GM21723 (cell line): ENCODE results near the gene ADH5.
"Not testable (repeated sequence)": the region's sequence is repeated elsewhere in the genome, so short reads cannot be mapped to it uniquely, and the experiment has no call there.

Experiments used
- ATAC-seq: cut with Tn5 transposase; IDR thresholded peaks from one replicate; pipeline ENCODE4 v1.9.1; 2021; ENCODE audit warnings: mild to moderate bottlenecking, moderate library complexity; ENCODE audit not compliant: unreplicated experiment

The ADH5 gene

GRCh38 chr4:99088023-99088449 lies 552 bp downstream of the ADH5 start:
- ATAC-seq: peak; percentile 32

DNA sequence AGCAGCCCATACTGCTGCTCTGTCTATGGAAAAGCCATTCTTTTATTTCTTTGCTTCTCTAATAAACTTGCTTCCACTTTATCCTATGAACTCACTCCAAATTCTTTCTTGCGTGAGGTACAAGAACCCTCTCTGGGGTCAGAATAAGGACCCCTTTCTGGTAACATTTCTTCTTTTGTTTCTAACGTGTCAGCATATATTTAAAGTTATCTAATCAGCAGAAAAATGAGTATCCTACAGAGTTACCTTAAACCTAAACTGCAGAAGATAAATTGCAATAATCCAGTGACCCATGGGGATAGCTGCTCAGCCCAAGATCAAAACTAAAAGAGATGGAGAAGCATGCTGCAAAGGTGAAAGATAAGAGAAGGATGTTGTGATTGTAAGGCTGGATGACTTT lies 4.0 kb downstream of the ADH5 start:
- no peak for ATAC-seq

DNA sequence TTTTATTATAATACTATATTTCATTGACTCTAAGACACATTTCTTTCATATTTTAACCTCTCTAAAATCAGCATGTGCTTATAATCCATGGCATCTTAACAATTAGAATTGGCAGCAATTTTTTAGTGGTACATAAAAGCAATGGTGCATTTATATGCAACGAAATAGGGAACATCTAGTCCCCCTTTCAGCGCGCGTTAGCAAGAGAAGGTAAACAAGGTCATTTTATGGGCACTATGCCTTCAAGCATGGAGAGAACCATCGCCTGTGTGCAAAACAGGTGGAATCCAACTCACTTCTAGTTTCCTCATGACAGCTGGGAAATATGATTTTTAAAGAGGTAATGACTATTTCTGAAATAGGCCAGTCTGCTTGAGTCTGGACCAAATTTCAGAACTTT lies 6.4 kb downstream of the ADH5 start:
- no peak for ATAC-seq

DNA sequence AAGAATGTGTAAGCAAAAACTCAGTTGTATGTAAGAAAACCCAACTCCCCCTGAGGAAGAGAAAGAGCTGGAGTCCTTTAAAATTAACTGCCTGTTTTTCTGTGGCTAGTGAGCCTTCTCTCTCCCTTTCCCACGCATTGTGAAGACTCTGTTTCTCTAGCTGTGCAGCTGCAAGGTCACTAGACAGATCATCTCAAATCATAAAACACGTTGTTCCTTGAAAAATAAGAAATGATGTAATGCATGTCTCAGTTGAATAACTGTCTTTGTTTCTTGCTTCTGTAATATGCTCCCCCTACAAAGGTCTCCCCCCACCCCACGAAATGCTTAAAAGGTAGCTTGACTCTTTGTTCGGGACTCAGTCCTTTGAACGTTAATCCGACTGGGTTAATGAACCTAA lies 7.7 kb downstream of the ADH5 start:
- ATAC-seq: not testable (repeated sequence)

GRCh38 chr4:99079625-99080295 lies 8.8 kb downstream of the ADH5 start:
- ATAC-seq: no peak

DNA sequence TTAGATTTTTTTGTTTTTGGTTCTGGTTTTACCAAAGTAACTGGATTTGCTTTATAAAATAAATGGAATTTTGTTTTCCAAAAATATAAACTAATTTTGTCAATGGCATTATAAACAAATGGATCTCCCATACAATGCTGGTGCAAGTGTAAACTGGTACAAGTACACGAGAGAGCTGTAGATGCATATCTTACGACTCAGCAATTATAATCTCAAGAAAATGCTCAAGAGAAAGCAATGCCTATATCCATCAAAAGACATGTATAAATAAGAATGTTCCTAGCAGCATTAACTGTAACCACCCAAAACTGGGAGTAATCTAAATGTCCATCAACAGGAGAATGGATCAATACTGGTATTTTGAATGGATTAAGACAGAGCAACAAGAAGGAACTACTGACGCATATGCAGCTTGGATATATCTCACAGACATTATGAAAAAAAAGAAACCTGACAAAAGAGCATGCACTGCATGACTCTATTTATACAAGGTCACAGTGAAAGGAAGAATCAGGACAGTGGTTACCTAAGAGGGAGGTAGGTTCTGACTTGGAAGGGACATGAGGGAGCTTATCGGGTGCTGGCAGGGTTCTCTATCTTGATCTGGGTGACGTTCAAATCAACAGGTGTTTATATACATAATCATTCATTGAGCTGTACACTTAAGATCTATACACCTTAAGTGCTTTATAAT lies 9.5 kb downstream of the ADH5 start:
- ATAC-seq: no peak

- ATAC-seq: no peak
These were observed 10.3 kb downstream of the ADH5 start for GRCh38 chr4:99078336-99078735.

DNA sequence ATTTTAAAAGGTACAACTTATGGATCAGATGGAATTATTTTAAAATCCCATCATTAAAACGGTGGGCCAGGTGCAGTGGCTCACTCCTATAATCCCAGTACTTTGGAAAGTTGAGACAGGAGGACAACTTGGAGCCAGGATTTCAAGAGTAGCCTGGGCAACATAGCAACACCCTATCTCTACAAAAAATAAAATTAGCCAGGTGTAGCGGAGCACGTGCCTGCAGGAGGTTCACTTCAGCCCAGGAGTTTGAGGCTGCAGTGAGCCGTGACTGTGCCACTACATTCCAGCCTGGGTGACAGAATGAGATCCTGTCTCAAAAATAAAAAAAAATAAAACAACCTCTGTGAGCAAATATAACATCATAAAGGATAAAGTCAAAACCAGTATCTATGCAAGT lies 11.4 kb downstream of the ADH5 start:
- no peak for ATAC-seq

DNA sequence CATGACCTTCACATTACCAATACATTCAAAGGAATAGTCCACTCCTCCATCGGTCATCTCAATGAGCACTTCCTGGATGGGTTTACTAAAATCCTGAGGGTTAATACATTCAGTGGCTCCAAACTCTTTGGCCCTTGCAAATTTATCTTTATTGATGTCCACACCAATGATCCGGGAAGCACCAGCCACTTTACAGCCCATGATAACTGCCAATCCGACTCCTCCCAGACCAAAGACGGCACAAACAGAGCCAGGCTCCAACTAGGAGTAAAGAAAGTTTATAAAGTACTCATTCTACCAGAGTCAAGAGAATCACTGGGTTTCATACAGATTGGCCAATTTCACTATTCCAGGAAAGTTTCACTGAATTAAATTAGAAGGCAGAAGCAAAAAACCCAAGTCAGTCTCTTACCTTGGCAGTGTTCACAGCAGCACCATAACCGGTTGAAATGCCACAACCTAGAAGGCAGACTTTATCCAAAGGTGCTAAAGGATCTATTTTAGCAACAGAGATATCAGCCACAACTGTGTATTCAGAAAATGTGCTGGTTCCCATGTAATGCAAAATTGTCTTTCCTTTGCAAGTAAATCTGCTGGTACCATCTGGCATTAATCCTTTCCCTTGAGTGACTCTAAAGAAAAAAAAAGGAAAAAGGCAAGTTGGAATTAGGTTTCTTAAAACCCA lies 12.2 kb downstream of the ADH5 start:
- no peak for ATAC-seq

DNA sequence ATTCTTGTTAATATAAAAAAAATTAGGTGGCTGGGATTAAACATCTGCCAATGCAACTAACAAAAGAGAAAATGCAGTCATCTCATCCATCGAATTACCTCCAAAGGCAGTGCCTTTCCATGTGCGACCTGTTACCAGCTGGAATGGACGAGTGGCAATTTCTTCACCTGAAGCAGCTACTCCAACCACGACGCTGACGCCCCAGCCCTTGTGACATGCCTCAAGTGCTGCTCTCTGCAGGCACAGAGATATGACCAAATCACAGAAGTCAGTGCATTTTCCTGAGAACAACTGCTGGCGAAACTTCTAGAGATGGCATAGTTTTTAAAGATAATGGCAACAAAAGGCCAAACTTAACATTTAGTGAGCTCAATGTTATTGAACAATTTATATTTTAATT lies 13.8 kb downstream of the ADH5 start:
- ATAC-seq: no peak

GRCh38 chr4:99071159-99071558 lies 17.4 kb downstream of the ADH5 start:
- ATAC-seq: no peak

DNA sequence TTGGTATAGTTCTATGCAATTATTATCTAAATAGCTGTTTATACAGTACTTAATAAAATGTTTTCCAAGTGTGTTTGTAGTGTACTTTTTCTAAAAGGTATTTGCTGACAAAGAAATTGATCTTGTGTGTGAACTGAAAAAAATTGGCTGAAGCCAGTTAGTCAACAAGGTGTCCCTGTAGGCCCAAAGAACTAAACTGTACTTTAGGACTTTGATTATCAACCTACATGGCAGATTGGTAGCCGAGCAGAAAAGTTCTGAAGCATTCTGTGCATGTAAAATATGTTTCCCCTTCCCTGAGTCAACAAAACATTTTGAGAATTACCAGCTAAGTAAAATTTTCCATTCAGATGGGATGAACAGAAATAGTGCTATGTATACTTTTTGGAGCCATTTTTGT lies 21.0 kb downstream of the ADH5 start:
- ATAC-seq: no peak

DNA sequence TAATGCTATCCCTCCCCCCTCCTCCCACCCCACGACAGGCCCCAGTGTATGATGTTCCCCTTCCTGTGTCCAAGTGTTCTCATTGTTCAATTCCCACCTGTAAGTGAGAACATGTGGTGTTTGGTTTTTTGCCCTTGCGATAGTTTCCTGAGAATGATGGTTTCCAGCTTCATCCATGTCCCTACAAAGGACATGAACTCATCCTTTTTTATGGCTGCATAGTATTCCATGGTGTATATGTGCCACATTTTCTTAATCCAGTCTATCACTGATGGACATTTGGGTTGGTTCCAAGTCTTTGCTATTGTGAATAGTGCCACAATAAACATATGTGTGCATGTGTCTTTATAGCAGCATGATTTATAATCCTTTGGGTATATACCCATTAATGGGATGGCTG lies 23.1 kb downstream of the ADH5 start:
- not testable (repeated sequence) for ATAC-seq

DNA sequence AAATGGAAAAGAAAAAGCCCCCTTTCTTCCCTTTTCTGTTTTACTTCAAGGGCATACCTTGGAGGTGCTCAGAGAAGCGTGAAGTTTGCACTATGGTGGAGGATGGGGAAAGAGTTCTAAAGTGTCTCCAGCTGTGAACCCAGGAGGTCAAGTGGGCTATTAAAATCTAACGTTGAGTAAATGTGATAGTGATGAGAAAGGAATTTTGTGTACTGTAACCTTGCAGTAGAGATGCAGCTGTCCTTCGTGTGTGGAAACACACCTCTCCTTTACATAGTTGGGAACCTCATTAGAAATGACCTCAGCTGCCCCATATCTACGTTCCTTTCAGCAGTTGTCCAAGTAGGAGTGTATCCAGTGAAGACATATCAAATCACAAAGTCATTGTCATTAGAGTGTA lies 26.5 kb downstream of the ADH5 start:
- no peak for ATAC-seq

DNA sequence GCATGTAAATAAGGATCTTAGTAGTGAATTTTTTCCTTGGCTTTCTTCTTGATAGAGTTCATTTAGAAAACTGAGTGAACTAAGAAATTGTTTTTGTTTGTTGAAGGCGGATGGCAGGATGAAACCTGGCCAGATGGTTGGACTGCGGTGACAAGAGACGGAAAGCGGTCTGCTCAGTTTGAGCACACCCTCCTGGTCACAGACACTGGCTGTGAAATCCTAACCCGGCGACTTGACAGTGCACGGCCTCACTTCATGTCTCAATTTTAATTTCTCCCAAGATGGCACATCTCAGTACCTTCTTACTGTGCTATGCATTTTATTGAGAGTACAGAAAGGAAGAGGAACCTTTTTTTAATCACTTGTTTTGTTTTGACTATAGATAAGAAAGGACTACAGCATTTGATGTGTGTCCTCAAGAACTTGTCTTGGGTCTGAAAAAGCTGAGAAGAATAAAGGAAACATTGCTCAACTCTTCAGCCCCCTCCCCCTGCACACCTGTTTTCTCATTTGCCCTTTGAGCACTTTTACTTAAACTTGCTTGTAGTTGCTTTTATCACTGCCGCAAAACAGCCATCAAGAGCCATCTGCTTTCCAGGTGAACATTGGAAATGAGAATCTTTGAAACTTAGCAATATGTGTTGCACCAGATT lies 27.4 kb downstream of the ADH5 start:
- no peak for ATAC-seq

DNA sequence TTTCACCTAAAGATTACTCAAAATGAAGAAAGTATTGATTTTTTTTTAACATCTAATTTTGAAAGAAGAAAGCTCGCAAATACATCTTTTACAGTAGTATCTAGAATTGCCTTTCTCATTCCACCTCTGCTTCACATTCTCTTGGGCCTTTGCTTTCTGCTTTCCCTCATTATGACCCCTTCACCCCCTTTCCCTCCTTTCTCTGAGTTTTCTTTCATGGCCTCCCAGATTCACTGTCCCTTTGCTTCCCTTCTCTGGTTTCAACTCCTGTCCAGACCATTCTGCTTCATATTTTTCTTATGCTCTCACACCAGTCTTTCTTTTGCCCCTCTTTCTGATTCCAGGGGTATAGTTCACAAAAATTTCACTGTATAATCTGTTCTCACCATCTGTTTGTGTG lies 29.0 kb downstream of the ADH5 start:
- no peak for ATAC-seq

DNA sequence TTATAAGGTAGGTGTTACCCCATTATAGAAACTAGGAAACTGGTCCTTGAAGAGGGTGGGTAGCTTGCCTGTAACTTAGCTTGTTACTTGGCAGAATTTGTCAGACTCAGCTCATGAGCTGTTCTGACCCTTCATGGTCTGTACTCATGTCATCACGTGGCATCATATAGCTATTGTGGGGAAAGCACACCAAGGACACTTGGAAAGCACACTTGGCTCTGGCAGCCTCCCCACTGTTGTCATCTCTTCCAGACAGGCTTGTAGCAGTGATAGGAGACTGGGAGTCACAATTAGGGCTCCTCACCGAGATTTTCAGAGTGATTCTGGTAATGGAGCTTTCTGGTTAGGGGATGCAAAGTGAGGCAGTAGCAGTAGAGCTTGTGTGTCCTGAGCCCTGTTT lies 30.4 kb downstream of the ADH5 start:
- ATAC-seq: no peak

- ATAC-seq: no peak
These were observed 34.1 kb downstream of the ADH5 start for GRCh38 chr4:99054428-99054994.

DNA sequence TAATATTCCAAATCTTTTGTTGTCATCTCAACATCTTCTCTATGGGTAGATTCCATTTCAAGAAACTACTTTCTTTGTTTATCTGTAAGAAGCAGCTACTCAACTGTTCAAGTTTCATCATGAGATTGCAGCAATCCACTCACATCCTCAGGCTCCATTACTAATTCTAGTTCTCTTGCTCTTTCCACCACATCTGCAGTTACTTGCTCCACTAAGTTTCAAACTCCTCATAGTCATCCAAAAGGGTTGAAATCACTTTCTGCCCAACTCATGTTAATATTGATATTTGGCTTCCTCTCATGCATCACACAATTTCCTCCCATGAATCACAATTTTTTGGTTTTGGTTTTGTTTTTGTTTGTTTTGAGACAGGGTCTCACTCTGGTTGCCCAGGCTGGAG lies 35.7 kb downstream of the ADH5 start:
- no peak for ATAC-seq

DNA sequence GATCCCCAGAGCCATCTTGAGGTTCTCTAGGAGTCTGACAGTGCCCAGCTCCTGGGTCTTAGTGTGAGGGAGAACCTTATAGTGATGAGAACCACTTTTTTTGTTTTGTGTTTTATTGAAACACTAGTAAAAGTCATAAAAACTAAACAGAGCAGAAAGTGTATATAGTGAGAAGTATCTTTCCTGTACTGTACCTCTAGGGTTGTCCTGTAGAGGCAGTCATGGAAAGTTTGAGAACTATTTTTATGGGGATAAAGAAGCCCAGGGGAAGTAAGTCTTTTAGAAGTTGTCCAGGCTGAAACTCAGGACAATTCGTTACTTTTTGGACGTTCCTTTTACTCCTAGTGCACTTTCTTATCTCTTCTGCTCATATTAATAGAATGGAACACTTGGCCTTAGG lies 40.9 kb downstream of the ADH5 start:
- no peak for ATAC-seq

GRCh38 chr4:99043346-99043745 lies 45.2 kb downstream of the ADH5 start:
- no peak for ATAC-seq
